Measurements from ENCODE around the gene CAMK1G.

GRCh38 chr1:209595028-209595427, 11.5 kb downstream of the CAMK1G start:
- TF ChIP-seq CTCF (IDR thresholded peaks at IDR 0.05) (no peak), EZH2 (IDR thresholded peaks at IDR 0.05; ENCODE audit: borderline replicate concordance, insufficient read depth, low read depth, low read length, poor library complexity, severe bottlenecking) (no peak)
